Testis (tissue), 3 donors: ENCODE results near the gene C5orf15. TPM values are rescaled to one million over a fixed set of nuclear protein-coding genes. Genes with fewer than 3 reads are reported as not detected.
"Not testable (repeated sequence)": the region's sequence is repeated elsewhere in the genome, so short reads cannot be mapped to it uniquely, and the experiment has no call there.

Source experiments
- DNase-seq: peaks from one replicate; pipeline ENCODE4 v3.0.0-alpha.2; 2019
- H3K27ac ChIP-seq, 2 donors: fragments of 200-600 bp; sonication (generic); one replicate each; pipeline ENCODE4 v1.5.1; 2019
- H3K27me3 ChIP-seq: fragments of 200-600 bp; sonication (generic); one replicate; pipeline ENCODE4 v1.5.1; 2019
- H3K36me3 ChIP-seq: fragments of 200-600 bp; sonication (generic); one replicate; pipeline ENCODE4 v1.5.1; 2017; ENCODE audit warnings: low read depth; ENCODE audit errors: missing control alignments
- H3K4me1 ChIP-seq: fragments of 200-600 bp; sonication (generic); one replicate; pipeline ENCODE4 v1.5.1; 2019
- H3K4me3 ChIP-seq, 2 donors: fragments of 200-600 bp; sonication (generic); one replicate each; pipeline ENCODE4 v1.5.1; 2017 to 2019
- H3K9me3 ChIP-seq: fragments of 200-600 bp; sonication (generic); one replicate; pipeline ENCODE4 v1.5.1; 2017
- CTCF ChIP-seq, 3 experiments: fragments of 450-650 bp in 2 of 3; fragments of 200-600 bp in 1 of 3; sonication (generic) in 1 of 3; IDR thresholded peaks; one replicate each; pipeline ENCODE4 v1.5.1; 2016 to 2019; ENCODE audit warnings: antibody characterized with exemption in 3 of 3, mild to moderate bottlenecking in 2 of 3, moderate library complexity in 1 of 3
- POLR2A ChIP-seq: fragments of 450-650 bp; IDR thresholded peaks from one replicate; pipeline ENCODE4 v1.6.1; 2017; ENCODE audit warnings: antibody characterized with exemption, mild to moderate bottlenecking, moderate library complexity
- WGBS, 2 donors: methylation state at CpG; one replicate each; pipeline ENCODE4 v1.1.5; 2018; 5-methylcytosine and 5-hydroxymethylcytosine counted together
- intact Hi-C: fragments of 100-400 bp; cut with DNase I; formaldehyde crosslinking; loops from one replicate; pipeline ENCODE4 v1.15.1; 2023; ENCODE audit warnings: low total_unique reads
- polyA plus RNA-seq: library from polyadenylated mRNA; stranded (reverse); fragments of 350-450 nt; fragmentation: Illumina TruSeq; extraction: RNeasy Lipid Tissue Mini Kit (QIAGEN cat#74804); gene quantifications from one replicate; pipeline ENCODE4 v1.2.3, GENCODE V29; 2014; ENCODE audit warnings: low read depth, low replicate concordance; ENCODE audit not compliant: insufficient read depth
- total RNA-seq, 2 donors: library from RNA; depleted of rRNA; stranded (reverse); fragments of >200 nt; gene quantifications; one replicate each; pipeline ENCODE4 v1.2.3, GENCODE V29; 2016

C5orf15 gene
- total and polyA plus RNA-seq, 3 donors from 2014 or later: 44.8 to 65.1 (median 62.9) TPM

GRCh38 chr5:133978943-133979342 is 10.5 kb upstream of the C5orf15 start:
- TF ChIP-seq CTCF (IDR thresholded peaks at IDR 0.05): no peak
- no peak for DNase-seq
- Histone ChIP-seq H3K9me3 (no peaks in the 10 kb centered on the region), H3K4me3 (no peak overlapping the region), H3K27ac (no peak overlapping the region), H3K4me1 (no peaks in the 10 kb centered on the region), H3K27me3 (no peaks in the 10 kb centered on the region), H3K36me3 (no peaks in the 10 kb centered on the region)
- 90 to 96% methylated on average over 3 of the region's 3 CpGs for WGBS, 2 donors
- intact Hi-C loops: no loop called here

DNA sequence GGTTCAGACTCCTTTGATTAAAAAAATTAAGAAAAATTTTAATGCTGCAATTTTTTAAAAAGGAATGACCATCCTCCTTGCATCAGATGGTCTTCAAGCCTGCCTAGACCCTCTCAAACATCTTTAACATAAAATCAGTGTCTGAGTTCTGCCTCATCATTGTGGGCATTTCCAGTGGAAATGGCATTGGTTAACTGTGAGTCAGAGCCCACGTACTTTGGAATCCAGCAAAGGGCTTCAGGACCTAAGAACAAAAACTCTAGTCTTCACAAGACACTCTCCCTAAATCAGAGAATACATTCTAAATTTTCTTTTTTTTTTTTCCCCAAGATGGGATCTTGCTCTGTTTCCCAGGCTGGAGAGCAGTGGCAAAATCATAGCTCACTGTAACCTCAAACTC is 9.4 kb upstream of the C5orf15 start:
- H3K27me3 ChIP-seq: no peaks in the 10 kb centered on the region
- no peaks in the 10 kb centered on the region for H3K36me3 ChIP-seq
- H3K9me3 ChIP-seq: no peaks in the 10 kb centered on the region
- no peak overlapping the region for H3K27ac ChIP-seq
- TF ChIP-seq CTCF (IDR thresholded peaks at IDR 0.05) (no peak), POLR2A (no peak)
- intact Hi-C loops: no loop called here
- H3K4me3 ChIP-seq: no peak overlapping the region
- WGBS, 2 donors: 67 to 85% methylated on average over 1 of the region's 1 CpG
- H3K4me1 ChIP-seq: no peaks in the 10 kb centered on the region
- no peak for DNase-seq

- no peak overlapping the region for H3K27ac ChIP-seq
- no peaks in the 10 kb centered on the region for H3K27me3 ChIP-seq
- no peak for DNase-seq
- intact Hi-C loops: no loop called here
- WGBS, 2 donors: 77 to 88% methylated on average over 5 of the region's 5 CpGs
- H3K4me3 ChIP-seq: no peak overlapping the region
- H3K9me3 ChIP-seq: no peaks in the 10 kb centered on the region
- no peaks in the 10 kb centered on the region for H3K4me1 ChIP-seq
- no peaks in the 10 kb centered on the region for H3K36me3 ChIP-seq
- TF ChIP-seq POLR2A (no peak), CTCF (IDR thresholded peaks at IDR 0.05) (no peak)
Measured at GRCh38 chr5:133977161-133977787, 8.8 kb upstream of the C5orf15 start.

DNA sequence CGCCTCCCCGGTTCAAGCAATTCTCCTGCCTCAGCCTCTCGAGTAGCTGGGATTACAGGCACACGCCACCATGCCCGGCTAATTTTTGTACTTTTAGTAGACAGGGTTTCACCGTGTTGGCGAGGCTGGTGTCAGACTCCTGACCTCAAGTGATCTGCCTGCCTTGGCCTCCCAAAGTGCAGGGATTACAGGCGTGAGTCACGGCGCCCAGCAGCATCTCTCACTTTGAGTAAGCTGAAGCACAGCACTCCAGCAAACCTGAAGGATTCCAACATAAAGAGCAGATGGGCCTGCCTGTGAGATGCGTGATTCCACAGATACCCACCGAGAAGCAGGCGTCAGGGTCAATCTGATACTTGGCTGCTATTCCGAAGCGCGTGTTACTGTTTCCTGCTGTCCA is 7.1 kb upstream of the C5orf15 start:
- H3K4me3 ChIP-seq, DNase-seq, H3K27ac ChIP-seq, H3K4me1 ChIP-seq, intact Hi-C loops, H3K36me3 ChIP-seq, H3K27me3 ChIP-seq, H3K9me3 ChIP-seq: not testable (repeated sequence)
- WGBS, 2 donors: 94 to 95% methylated on average over 16 of the region's 16 CpGs

DNA sequence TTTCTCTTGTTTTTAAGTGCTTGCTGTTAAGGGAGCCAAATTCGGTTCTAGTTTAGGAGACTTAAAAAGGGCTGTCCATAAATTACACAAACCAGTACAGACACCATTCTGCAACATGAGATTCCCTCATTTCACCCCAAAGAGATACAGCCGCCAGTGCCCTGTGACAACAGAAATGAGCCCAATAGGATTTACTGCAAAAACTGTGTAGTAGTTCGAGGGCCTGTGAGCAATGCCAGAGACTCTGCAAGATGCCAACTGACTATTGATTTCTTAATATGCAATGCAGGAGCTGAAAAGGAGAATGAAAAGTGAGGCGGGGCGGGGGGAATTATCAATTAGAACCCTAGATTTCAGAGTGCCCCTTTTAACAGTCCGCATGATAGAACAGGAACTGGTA is 5.7 kb upstream of the C5orf15 start:
- H3K36me3 ChIP-seq: no peaks in the 10 kb centered on the region
- no peaks in the 10 kb centered on the region for H3K4me1 ChIP-seq
- no peaks in the 10 kb centered on the region for H3K27me3 ChIP-seq
- H3K27ac ChIP-seq: no peak overlapping the region
- no peak for DNase-seq
- no peak overlapping the region for H3K4me3 ChIP-seq
- H3K9me3 ChIP-seq: no peaks in the 10 kb centered on the region
- WGBS, 2 donors: 93 to 94% methylated on average over 6 of the region's 6 CpGs
- TF ChIP-seq CTCF (IDR thresholded peaks at IDR 0.05) (no peak), POLR2A (no peak)
- intact Hi-C loops: no loop called here
